WERI-Rb-1 (cell line): ENCODE results near the gene CA5B.

Source experiments
- DNase-seq: peaks from one replicate; pipeline ENCODE4 v3.0.0-alpha.2; 2020
- H3K27ac ChIP-seq: fragments of 250-450 bp; sonication (Bioruptor Pico); 2 replicates; pipeline ENCODE4 v1.5.1; 2020; ENCODE audit warnings: mild to moderate bottlenecking, moderate library complexity
- H3K27me3 ChIP-seq: fragments of 250-450 bp; sonication (Bioruptor Pico); 2 replicates; pipeline ENCODE4 v1.5.1; 2021; ENCODE audit warnings: mild to moderate bottlenecking, low read depth, moderate library complexity; ENCODE audit not compliant: insufficient read depth, severe bottlenecking
- H3K36me3 ChIP-seq: fragments of 250-450 bp; sonication (Bioruptor Pico); 2 replicates; pipeline ENCODE4 v1.5.1; 2020; ENCODE audit warnings: mild to moderate bottlenecking, moderate library complexity
- H3K4me3 ChIP-seq: 2 replicates; pipeline ENCODE4 v1.5.1; 2011; ENCODE audit warnings: low read depth, mild to moderate bottlenecking, control low read depth, low read length
- H3K9me3 ChIP-seq: fragments of 250-450 bp; sonication (Bioruptor Pico); 2 replicates; pipeline ENCODE4 v1.5.1; 2021; ENCODE audit warnings: mild to moderate bottlenecking, moderate library complexity; ENCODE audit not compliant: severe bottlenecking
- CTCF ChIP-seq: IDR thresholded peaks from 2 replicates; pipeline ENCODE4 v1.5.1; 2011; ENCODE audit warnings: low read depth, mild to moderate bottlenecking, control low read depth, inconsistent platforms, low read length

The CA5B gene

DNA sequence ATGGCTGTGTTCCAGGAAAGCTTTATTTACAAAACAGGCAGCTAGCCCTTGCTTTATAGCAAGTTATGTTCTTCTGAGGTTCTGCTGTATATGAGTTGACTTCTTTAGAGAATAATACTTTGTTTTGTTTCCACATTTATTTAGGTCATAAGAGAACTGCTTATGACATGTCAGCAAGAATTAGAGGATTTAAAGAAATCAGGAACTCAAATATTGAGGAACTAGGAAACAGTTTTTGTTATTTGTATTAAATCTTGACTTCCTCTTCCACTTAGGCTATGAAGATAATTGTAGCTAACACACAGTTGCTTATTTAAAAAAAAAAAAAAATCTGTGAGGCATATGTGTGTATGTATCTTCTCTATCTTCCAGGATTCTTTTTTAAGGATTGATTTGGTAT is 66.5 kb downstream of the CA5B start:
- DNase-seq = no peak
- H3K36me3 ChIP-seq = peaks cover 41% of the 10 kb centered on the region
- H3K9me3 ChIP-seq = no peaks in the 10 kb centered on the region
- no peak overlapping the region for H3K27ac ChIP-seq
- H3K4me3 ChIP-seq = no peak overlapping the region
- no peaks in the 10 kb centered on the region for H3K27me3 ChIP-seq
- no peak for TF ChIP-seq CTCF

GRCh38 chrX:15808254-15808653 is 70.2 kb downstream of the CA5B start:
- H3K27me3 ChIP-seq = no peaks in the 10 kb centered on the region
- H3K9me3 ChIP-seq = no peaks in the 10 kb centered on the region
- H3K4me3 ChIP-seq = no peak overlapping the region
- no peak overlapping the region for H3K27ac ChIP-seq
- no peak for DNase-seq
- peaks cover 37% of the 10 kb centered on the region for H3K36me3 ChIP-seq
- no peak for TF ChIP-seq CTCF

DNA sequence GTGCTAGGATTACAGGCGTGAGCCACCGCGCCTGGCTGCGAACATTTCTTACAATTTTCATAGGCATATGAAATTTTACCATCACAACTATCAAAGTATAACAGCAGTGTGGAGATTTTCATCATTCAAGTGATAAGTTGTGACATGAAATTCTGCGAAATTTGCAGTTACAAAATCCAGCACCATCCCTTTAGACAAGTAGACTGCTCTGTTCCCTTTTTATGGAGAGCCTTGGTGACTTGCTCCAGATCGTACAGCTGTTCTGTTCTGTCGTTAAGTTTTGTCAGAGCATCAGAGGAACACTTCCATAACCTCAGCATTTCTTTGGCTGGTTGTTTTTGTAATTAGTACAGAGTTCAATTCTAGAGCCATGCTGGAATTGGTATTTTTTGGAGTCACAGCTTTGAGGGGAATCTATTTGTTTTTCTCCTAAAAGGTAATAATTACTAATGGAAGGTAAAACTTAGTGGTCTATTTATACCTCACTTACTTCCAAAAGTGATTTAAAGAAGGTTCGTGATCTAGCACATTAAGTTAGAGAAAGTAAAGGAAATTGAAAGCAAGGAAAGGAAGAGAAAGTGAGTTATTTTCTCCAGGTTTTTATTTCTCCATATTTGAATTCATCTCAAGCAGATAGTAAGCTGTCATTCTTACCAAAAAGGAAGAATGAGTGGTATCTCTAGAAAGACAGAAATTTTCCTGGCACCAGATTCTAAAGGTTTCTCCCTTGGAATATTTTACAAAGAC is 74.3 kb downstream of the CA5B start:
- no peak for DNase-seq
- H3K4me3 ChIP-seq = no peak overlapping the region
- no peak for TF ChIP-seq CTCF
- no peaks in the 10 kb centered on the region for H3K27me3 ChIP-seq
- H3K36me3 ChIP-seq = peaks cover 39% of the 10 kb centered on the region
- no peak overlapping the region for H3K27ac ChIP-seq
- no peaks in the 10 kb centered on the region for H3K9me3 ChIP-seq

DNA sequence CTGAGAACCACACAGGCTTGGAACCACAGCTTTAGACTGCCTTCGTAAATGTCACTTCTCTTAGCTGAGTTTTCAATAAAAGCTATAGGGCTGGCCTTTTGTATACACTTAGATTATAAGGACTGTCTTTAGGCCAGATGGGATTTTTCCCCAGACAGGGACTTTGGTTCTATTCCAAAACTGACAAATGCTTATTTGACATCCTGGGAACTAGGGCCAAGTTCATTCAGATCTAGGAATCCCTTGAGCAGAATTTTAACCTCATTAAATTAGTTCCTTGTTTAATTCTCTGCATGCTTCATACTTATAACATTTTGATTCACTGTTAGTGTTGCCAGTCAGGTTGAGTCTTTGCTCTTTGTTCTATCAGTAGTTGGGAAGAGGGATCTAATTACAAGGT is 75.3 kb downstream of the CA5B start:
- Histone ChIP-seq H3K36me3 (peaks cover 48% of the 10 kb centered on the region), H3K4me3 (no peak overlapping the region), H3K9me3 (no peaks in the 10 kb centered on the region), H3K27ac (no peak overlapping the region), H3K27me3 (no peaks in the 10 kb centered on the region)
- no peak for DNase-seq
- no peak for TF ChIP-seq CTCF

- no peak for TF ChIP-seq CTCF
- H3K27ac ChIP-seq = no peak overlapping the region
- H3K27me3 ChIP-seq = no peaks in the 10 kb centered on the region
- no peaks in the 10 kb centered on the region for H3K9me3 ChIP-seq
- no peak overlapping the region for H3K4me3 ChIP-seq
- peaks cover 51% of the 10 kb centered on the region for H3K36me3 ChIP-seq
- DNase-seq = no peak
Measured at GRCh38 chrX:15814771-15815365, 76.8 kb downstream of the CA5B start.
